ENCODE data around the gene TCF7L1.
"Not testable (repeated sequence)": the region's sequence is repeated elsewhere in the genome, so short reads cannot be mapped to it uniquely, and the experiment has no call there.

Gene TCF7L1

DNA sequence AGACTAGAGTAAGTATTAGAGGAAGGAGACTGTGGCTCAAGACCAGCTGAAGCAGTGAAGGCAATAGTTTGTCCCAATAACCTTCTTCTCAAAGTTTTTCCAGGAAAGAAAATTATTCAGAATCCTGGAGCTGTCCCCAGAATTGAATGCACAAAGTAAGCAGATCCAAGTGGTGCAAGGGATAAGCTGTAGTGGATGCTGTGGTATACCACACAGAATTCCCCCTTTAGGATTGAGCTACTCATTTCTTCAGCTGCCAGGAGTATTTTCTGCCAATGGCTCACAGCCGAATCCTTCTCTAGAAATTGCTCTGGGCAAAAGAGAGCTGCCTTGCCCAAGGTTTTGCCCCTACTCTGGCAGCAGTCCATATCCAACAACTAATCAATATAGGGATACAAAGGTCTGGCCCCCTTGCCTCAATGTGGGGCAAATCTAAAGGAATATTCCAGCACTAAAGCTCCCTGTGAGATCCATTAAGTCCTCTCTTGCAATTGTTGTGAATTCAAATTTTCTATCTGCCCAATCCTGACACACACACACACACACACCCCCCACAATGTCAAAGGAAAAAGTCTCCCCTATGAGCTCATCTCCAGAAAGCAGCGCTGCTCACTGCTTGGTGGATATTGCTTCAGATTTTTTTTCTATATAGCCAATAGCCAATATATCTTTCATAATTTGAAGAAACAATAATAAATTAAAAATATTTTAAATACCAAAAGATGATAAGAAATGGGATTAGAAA lies 18.4 kb upstream of the TCF7L1 start:
- no peak for TF ChIP-seq ZNF274 (IDR thresholded peaks at IDR 0.05; ENCODE audit: low read depth, low read length)
- H3K4me3 ChIP-seq (ENCODE audit: low read length) = no peak overlapping the region

DNA sequence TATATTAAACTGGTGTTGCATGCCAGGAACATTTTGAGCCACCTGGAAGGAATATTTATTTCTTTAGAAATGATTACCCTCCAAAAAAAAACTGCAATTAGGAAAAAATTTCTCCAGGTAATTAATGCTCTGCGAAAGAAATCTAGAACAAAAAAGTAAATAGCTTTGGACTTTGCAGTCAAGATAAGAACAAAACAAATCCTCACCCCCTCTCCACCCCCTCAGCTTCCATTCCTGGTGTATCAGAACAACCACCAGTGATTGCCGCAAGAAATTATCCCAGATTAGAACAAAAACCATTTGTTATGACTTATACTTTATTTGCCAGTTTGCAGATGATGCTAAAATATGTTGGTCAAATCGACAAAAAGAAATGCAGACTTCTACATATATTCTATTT lies 17.0 kb upstream of the TCF7L1 start:
- no peak overlapping the region for H3K4me3 ChIP-seq (ENCODE audit: low read length)
- TF ChIP-seq ZNF274 (IDR thresholded peaks at IDR 0.05; ENCODE audit: low read depth, low read length) = no peak

DNA sequence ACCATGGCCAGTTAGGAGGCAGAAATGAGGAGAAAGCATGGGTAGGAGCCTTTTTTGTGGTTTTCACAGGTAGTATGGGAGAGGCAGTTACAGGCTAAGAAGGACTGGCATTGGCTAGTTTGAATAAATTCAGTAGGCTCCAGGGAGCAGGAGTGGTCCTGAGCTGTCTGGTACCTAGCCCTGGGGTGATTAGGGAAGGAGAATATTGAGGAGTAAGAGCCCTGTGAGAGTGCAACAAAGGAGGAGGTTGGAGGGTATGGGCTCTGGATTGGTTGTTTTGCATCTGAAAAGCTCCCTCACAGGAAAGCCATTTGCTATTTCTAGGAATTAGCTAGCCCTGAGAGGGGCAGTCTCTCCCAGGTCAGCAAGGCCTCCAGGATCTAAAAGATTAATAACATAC lies 13.3 kb upstream of the TCF7L1 start:
- no peak overlapping the region for H3K4me3 ChIP-seq (ENCODE audit: low read length)
- no peak for TF ChIP-seq ZNF274 (IDR thresholded peaks at IDR 0.05; ENCODE audit: low read depth, low read length)

DNA sequence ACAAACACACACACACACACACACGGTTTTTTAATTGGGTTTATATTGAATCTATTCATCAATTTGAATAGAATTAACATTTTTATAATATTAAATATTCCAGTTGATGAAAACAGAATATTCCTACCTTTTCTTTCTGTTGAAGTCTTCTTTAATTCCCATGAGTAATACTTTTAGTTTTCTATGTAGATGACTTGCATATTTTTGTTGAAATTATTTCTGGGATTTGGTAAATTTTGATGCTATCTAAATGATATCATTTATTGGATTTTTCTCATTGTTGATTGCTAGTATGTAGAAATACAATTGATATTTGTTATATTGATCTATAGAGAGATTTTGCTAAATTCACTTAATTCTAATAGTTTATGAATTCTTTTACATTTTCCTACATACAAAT lies 12.8 kb upstream of the TCF7L1 start:
- H3K4me3 ChIP-seq (ENCODE audit: low read length) = no peak overlapping the region
- no peak for TF ChIP-seq ZNF274 (IDR thresholded peaks at IDR 0.05; ENCODE audit: low read depth, low read length)

DNA sequence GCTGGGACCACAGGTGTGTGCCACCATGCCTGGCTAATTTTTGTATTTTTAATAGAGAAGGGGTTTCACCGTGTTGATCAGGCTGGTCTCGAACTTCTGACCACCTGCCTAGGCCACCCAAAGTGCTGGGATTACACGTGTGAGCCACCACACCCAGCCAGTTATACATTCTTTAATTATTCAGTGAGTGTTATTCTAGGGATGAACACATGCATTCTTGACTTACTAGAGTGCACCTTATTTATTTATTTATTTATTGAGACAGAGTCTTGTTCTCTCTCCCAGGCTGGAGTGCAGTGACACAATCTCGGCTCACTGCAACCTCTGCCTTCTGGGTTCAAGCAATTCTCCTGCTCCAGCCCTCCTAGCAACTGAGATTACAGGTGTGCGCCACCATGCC lies 6.7 kb upstream of the TCF7L1 start:
- not testable (repeated sequence) for H3K4me3 ChIP-seq (ENCODE audit: low read length)

DNA sequence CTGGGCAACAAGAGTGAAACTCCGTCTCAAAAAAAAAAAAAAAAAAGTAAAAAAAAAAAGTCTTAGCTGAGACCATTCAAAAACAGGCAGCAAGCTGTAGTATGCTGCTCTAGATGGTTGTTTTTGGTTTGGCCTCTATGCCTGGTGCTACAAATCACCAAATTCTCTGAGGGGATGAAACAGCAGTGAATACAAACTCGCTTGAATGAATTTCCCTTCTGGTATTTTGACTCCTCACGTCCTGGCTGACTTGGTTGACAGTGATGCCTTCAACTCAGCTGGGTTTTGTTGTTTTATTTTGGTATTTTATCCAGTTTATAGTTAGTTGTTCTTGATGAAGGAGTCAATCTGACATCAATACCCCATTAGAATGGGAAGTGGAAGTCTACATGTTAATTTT lies 3.3 kb upstream of the TCF7L1 start:
- no peak overlapping the region for H3K4me3 ChIP-seq (ENCODE audit: low read length)
- TF ChIP-seq ZNF274 (IDR thresholded peaks at IDR 0.05; ENCODE audit: low read depth, low read length) = no peak

DNA sequence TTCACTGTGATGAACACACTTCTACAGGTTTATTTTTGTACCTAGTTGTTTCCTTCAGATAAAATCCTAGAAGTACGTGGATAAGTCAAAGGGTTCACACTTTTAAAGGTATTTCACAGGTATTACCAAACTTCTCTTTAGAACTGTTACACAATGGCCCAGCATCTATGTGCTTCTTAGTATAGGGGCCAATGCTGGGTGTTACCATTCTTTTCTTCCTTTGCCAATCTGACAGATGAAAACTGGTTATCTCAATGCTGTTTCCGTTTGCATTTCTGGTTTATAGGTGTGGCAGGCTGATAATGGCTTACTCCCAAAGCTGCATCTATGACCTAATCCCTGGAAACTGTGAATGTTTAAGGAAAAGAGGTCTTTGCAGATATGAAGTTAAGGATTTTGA lies 2.8 kb upstream of the TCF7L1 start:
- no peak overlapping the region for H3K4me3 ChIP-seq (ENCODE audit: low read length)
- no peak for TF ChIP-seq ZNF274 (IDR thresholded peaks at IDR 0.05; ENCODE audit: low read depth, low read length)

DNA sequence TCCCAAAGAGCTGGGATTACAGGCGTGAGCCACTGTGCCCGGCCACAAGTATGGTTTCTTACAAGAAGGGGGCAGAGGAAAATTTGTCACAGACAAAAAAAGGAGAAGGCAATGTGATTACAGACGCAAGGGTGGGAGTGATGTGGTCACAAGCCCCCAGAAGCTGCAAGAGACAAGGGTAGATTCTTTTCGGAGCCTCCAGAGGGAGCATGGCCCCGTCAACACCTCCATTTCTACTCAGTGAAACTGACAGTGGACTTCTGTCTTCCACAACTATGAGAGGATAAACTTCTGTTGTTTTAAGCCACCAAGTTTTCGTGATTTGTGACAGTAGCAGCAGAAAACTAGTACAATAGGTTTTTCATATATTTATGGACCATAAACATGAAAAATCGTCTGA lies 2.1 kb upstream of the TCF7L1 start:
- H3K4me3 ChIP-seq (ENCODE audit: low read length) = no peak overlapping the region
- no peak for TF ChIP-seq ZNF274 (IDR thresholded peaks at IDR 0.05; ENCODE audit: low read depth, low read length)

DNA sequence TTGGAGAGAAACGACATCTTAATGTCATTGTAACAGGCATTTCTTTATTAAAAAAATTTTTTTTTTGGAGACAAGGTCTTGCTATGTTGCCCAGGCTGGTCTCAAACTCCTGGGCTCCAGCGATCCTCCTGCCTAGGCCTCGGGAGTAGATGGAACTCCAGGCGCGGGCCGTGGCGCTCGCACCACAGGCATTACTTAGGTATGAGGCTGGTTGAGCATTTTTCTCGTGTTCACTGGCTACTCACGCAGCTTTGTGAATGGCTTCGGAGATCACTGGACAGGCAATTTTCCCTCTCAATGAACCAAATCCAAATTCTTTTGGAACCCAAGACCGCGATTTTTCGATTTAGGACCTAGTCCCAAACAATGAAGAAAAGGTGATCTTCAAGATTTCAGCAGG lies 795 bp upstream of the TCF7L1 start:
- H3K4me3 ChIP-seq (ENCODE audit: low read length) = peak overlapping the region; percentile 53; the same call in 1 of the 2 replicates
- no peak for TF ChIP-seq ZNF274 (IDR thresholded peaks at IDR 0.05; ENCODE audit: low read depth, low read length)

DNA sequence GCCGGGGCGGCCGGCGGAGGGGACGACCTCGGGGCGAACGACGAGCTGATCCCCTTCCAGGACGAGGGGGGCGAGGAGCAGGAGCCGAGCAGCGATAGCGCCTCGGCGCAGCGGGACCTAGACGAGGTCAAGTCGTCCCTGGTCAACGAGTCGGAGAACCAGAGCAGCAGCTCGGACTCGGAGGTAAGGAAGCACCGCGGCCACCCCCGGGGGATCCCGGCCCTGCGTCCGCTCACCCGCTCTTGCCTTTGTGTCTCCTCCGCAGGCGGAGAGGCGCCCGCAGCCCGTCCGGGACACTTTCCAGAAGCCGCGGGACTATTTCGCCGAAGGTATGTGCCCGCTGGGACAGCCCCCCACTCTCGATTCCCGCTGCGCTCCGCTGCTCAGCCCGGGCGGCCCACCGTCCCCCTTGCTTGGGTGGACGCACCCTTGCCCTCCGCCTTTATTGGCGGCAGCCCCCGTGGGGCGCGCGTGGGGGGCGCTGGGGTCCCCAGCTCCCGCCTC lies 611 bp downstream of the TCF7L1 start:
- no peak for TF ChIP-seq ZNF274 (IDR thresholded peaks at IDR 0.05; ENCODE audit: low read depth, low read length)
- no peak overlapping the region for H3K4me3 ChIP-seq (ENCODE audit: low read length)

DNA sequence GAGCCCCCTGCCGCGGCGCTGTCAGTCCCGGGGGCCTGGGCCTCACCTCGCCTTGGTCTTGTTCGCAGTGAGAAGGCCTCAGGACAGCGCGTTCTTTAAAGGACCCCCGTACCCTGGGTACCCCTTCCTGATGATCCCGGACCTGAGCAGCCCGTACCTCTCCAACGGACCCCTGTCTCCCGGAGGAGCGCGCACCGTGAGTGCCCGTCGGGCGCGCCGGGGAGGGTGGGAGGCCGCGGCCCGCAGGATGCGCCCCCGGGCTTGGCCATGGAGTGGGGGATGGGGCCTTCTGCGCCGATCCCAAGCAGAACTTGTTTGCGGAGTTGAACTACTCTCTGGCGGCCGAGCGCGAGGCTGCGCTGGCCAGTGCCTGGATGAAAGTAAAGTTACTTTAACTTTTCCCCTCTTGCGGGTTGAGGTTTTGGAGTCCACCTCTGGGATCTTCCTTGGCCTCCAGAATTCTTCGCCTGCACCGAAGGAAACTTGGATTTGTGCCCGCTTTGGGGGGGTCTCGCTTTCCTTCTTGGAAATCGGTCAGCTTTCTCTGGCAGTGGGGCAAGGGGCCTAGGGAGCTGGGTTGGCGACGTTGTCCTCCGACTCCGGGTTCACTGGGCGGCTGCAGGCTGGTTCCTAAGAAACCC lies 1.2 kb downstream of the TCF7L1 start:
- H3K4me3 ChIP-seq (ENCODE audit: low read length) = no peak overlapping the region
- no peak for TF ChIP-seq ZNF274 (IDR thresholded peaks at IDR 0.05; ENCODE audit: low read depth, low read length)

DNA sequence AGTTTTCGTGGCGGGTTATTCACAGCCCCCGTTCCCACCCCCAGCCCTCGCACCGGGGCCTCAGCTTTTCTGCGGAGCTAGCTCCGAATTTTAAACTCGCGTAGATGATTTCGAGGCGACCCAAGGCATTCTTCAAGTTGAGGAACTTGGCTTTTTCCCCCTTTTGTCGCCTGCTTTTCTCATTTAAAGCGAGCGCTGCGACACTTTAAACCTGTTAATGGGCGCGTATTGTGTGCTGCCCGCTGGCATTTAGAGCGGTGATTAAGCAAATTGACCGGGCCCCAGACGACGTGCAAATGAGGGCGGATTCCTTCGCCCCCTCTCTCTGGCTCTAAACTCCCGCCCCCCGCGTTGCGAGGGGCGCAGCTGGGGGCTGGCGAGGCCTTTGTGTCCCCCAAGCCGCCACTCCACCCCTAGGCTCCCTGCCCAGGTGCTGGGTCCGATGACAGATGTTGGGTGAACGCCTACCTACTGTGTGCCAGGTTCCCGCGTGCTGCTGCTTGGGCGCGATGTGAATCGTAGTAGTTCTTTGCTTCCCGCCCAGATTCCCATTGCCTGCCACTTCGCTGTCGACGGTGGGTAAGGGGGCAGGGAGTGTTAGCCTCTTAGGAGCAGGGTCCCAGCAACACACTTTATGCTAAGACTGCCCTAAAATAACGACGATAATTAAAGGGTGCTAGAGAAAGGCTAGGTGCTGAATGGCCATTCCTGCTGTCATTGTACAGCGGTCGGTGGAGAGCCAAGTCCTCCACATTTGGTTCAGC lies 1.9 kb downstream of the TCF7L1 start:
- H3K4me3 ChIP-seq (ENCODE audit: low read length) = no peak overlapping the region
- TF ChIP-seq ZNF274 (IDR thresholded peaks at IDR 0.05; ENCODE audit: low read depth, low read length) = no peak

DNA sequence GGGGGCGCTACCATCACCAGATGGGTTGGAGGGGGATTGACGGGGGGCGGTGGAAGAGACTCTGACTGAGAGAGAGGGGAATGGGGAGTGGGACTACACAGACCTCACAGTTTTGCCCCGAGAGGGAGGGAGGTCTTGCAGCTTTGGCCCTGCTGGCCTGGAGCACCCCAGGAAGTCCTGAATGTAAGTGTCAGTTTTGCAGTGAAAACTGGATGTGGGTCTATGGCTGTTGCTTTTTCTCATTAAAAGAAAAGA lies 2.4 kb downstream of the TCF7L1 start:
- TF ChIP-seq ZNF274 (IDR thresholded peaks at IDR 0.05; ENCODE audit: low read depth, low read length) = no peak
- no peak overlapping the region for H3K4me3 ChIP-seq (ENCODE audit: low read length)

DNA sequence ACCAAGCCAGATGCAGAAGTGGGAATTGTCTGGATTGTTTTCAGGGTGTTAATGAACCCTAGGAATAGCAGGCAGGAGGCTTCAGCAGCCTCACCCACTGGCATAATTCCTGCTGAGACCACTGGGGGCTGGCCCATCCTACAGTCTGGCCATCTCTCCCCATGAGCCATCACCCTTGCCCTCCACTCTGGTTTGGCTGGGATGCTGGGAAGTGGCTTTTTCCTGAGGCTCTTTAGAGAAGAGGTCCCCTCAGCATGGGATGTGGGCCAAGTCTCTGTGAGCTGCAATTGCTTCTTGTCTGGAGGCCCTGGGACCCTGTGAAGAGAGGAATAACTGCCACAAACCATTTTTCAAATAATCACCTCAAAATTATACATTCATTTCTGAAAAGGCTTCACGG lies 4.0 kb downstream of the TCF7L1 start:
- no peak overlapping the region for H3K4me3 ChIP-seq (ENCODE audit: low read length)
- no peak for TF ChIP-seq ZNF274 (IDR thresholded peaks at IDR 0.05; ENCODE audit: low read depth, low read length)

DNA sequence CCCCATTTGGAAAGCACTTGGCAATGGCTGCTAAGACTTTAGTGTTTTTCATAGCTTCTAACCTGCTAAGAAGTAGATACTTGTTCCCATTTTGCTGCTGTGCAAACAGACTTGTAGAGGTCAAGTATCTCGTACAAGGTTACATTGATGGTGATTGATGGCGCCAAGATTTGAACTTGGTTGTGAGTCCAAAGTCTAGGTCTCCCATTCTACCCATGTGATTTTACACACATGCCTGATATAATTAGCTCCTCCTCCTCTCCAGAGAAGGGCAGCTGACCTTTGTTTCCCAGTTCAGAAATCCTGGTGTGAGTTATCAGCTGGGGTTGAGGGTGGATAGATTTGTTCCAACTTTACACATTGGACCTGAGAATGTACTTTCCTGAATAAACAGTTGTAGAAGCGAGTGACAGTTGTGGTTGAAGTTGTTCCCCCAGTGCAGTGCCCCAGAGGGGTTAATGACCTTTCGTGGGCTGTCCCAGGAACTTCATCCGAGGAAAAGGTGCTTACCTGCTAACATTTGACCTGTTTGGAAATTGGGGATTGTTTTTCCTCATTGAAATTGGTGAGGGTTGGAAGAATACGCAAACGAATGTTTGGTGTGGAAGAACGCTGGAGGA lies 10.4 kb downstream of the TCF7L1 start:
- no peak for TF ChIP-seq ZNF274 (IDR thresholded peaks at IDR 0.05; ENCODE audit: low read depth, low read length)
- H3K4me3 ChIP-seq (ENCODE audit: low read length) = no peak overlapping the region

Measured in GM08714 (cell line).